Keratinocyte (primary cell): ENCODE measurements around the gene NSUN4. TPM values are rescaled to one million over a fixed set of nuclear protein-coding genes. Genes with fewer than 3 reads are reported as not detected.

Source experiments
- DNase-seq: peaks from one replicate; pipeline ENCODE4 v3.0.0-alpha.2; 2011; ENCODE audit warnings: low read depth, missing footprints, low spot score
- FAIRE-seq: peaks from 2 replicates; lab custom pipeline; 2011; peaks lifted over from hg19 to GRCh38; lab: Jason Lieb, UNC
- H2AFZ ChIP-seq: 2 replicates; pipeline ENCODE4 v1.6.0; 2012; ENCODE audit warnings: low read length, control low read depth, inconsistent platforms; ENCODE audit not compliant: control insufficient read depth
- H3K27ac ChIP-seq: 2 replicates; pipeline ENCODE4 v1.5.1; 2011; ENCODE audit warnings: low read length; ENCODE audit not compliant: control insufficient read depth, insufficient read depth
- H3K27me3 ChIP-seq: 3 replicates; pipeline ENCODE4 v1.6.0; 2011; ENCODE audit warnings: low read length; ENCODE audit not compliant: control insufficient read depth, insufficient read depth; ENCODE audit errors: extremely low read depth
- H3K36me3 ChIP-seq, 2 experiments: 2 replicates in 1 of 2; 3 replicates in 1 of 2; pipeline ENCODE4 v1.5.1; 2011; ENCODE audit warnings: low read length in 2 of 2, mild to moderate bottlenecking in 1 of 2; ENCODE audit not compliant: control insufficient read depth in 2 of 2, insufficient read depth in 2 of 2; ENCODE audit errors: extremely low read depth in 1 of 2
- H3K4me1 ChIP-seq: 3 replicates; pipeline ENCODE4 v1.5.1; 2011; ENCODE audit warnings: low read length; ENCODE audit not compliant: control insufficient read depth, insufficient read depth; ENCODE audit errors: extremely low read depth
- H3K4me2 ChIP-seq: 3 replicates; pipeline ENCODE4 v1.6.0; 2011; ENCODE audit warnings: low read depth, low read length; ENCODE audit not compliant: control insufficient read depth, insufficient read depth; ENCODE audit errors: extremely low read depth
- H3K4me3 ChIP-seq, 3 experiments: fragments of 200-600 bp in 1 of 3; sonication (generic) in 1 of 3; 2 replicates in 2 of 3; 3 replicates in 1 of 3; pipeline ENCODE4 v1.5.1; 2011 to 2016; ENCODE audit warnings: low read length in 3 of 3, mild to moderate bottlenecking in 3 of 3, control low read depth in 2 of 3, inconsistent platforms in 1 of 3, low read depth in 1 of 3, mixed read lengths in 1 of 3, mixed run types in 1 of 3, moderate library complexity in 1 of 3; ENCODE audit not compliant: control insufficient read depth in 2 of 3, insufficient read depth in 2 of 3; ENCODE audit errors: extremely low read depth in 1 of 3
- H3K79me2 ChIP-seq: 2 replicates; pipeline ENCODE4 v1.6.0; 2012; ENCODE audit warnings: low read length; ENCODE audit not compliant: control insufficient read depth, insufficient read depth
- H3K9ac ChIP-seq: 3 replicates; pipeline ENCODE4 v1.6.0; 2011; ENCODE audit warnings: low read length; ENCODE audit not compliant: control insufficient read depth, insufficient read depth; ENCODE audit errors: extremely low read depth
- H3K9me1 ChIP-seq: 3 replicates; pipeline ENCODE4 v1.6.0; 2011; ENCODE audit warnings: low read length; ENCODE audit not compliant: control insufficient read depth, insufficient read depth; ENCODE audit errors: extremely low read depth
- H3K9me3 ChIP-seq: 2 replicates; pipeline ENCODE4 v1.5.1; 2012; ENCODE audit warnings: low read depth, low read length; ENCODE audit not compliant: control insufficient read depth
- H4K20me1 ChIP-seq: 3 replicates; pipeline ENCODE4 v1.6.0; 2011; ENCODE audit warnings: low read length; ENCODE audit not compliant: control insufficient read depth, insufficient read depth; ENCODE audit errors: extremely low read depth
- CTCF ChIP-seq, 3 experiments: IDR thresholded peaks in 1 of 3; conservative IDR thresholded peaks in 1 of 3; optimal IDR thresholded peaks in 1 of 3; 2 replicates in 2 of 3; 3 replicates in 1 of 3; pipeline versions ENCODE3 to v1.5.1; 2011; ENCODE audit warnings: low read length in 3 of 3, mild to moderate bottlenecking in 3 of 3, moderate library complexity in 2 of 3, control low read depth in 1 of 3, inconsistent platforms in 1 of 3; ENCODE audit not compliant: insufficient read depth in 2 of 3; ENCODE audit errors: extremely low read depth in 1 of 3
- EZH2 ChIP-seq: IDR thresholded peaks from one replicate; pipeline ENCODE4 v1.6.1; 2012; ENCODE audit warnings: inconsistent platforms, mild to moderate bottlenecking, low read length, moderate library complexity
- dilution Hi-C: fragments of 300-500 bp; cut with MboI; formaldehyde crosslinking; loops from one replicate; pipeline ENCODE4 v1.7.0; 2020; ENCODE audit warnings: low sequenced_read_pairs; ENCODE audit not compliant: extremely low pct_ligation_motif_present
- polyA plus RNA-seq, 5 experiments: library from polyadenylated mRNA; depleted of rRNA in 3 of 5; stranded (reverse) in 3 of 5; stranded (forward) in 1 of 5; unstranded in 1 of 5; fragments of >200 nt; gene quantifications; 1 replicate in 1 of 5; 2 replicates in 3 of 5; 3 replicates in 1 of 5; pipeline versions ENCODE4 v1.2.1 to v1.2.3, GENCODE V29; 2011 to 2012; ENCODE audit warnings: missing spikeins in 2 of 5, low read depth in 1 of 5, low replicate concordance in 1 of 5

Gene NSUN4
- polyA plus RNA-seq, 1 donor (not counting 4 experiments of a cell fraction or from before 2014, with no cell fraction given), result 26.3 TPM

- peaks cover 14% of the 10 kb centered on the region for H3K4me1 ChIP-seq
- dilution Hi-C loops, result no loop called here
Measured at GRCh38 chr1:46403916-46404315, 63.3 kb downstream of the NSUN4 start.

GRCh38 chr1:46404482-46405196 is 64.0 kb downstream of the NSUN4 start:
- Histone ChIP-seq H3K9ac (no peak overlapping the region), H3K4me3 (no peak overlapping the region), H3K27me3 (no peaks in the 10 kb centered on the region), H3K9me3 (no peaks in the 10 kb centered on the region), H3K4me2 (no peak overlapping the region), H3K9me1 (peaks cover 4% of the 10 kb centered on the region), H3K36me3 (peaks cover 0 to 3% of the 10 kb centered on the region in 2 experiments), H3K4me1 (peaks cover 14% of the 10 kb centered on the region), H4K20me1 (no peaks in the 10 kb centered on the region), H3K79me2 (no peaks in the 10 kb centered on the region), H2AFZ (no peak overlapping the region), H3K27ac (no peak overlapping the region)
- no peak for DNase-seq
- no peak for TF ChIP-seq EZH2
- TF ChIP-seq CTCF (optimal IDR thresholded peaks at IDR 0.05 in 1 of 3, IDR thresholded peaks at IDR 0.05 in 1 of 3, conservative IDR thresholded peaks at IDR 0.05 in 1 of 3; ENCODE audit: extremely low read depth in 1 of 3, insufficient read depth in 2 of 3, low read length in 3 of 3), result no peak
- FAIRE-seq, result no peak
- dilution Hi-C loops, result no loop called here

More at GRCh38 chr1:46403916-46404315, 63.3 kb downstream of the NSUN4 start:
- Histone ChIP-seq H3K27me3 (no peaks in the 10 kb centered on the region), H3K9me1 (peaks cover 4% of the 10 kb centered on the region), H3K27ac (no peak overlapping the region), H3K36me3 (peaks cover 0 to 3% of the 10 kb centered on the region in 2 experiments), H2AFZ (no peak overlapping the region), H3K4me2 (no peak overlapping the region), H3K79me2 (no peaks in the 10 kb centered on the region), H3K9ac (no peak overlapping the region), H4K20me1 (no peaks in the 10 kb centered on the region), H3K9me3 (no peaks in the 10 kb centered on the region), H3K4me3 (no peak overlapping the region)
- FAIRE-seq (no peak), DNase-seq (no peak)
- TF ChIP-seq CTCF (optimal IDR thresholded peaks at IDR 0.05 in 1 of 3, IDR thresholded peaks at IDR 0.05 in 1 of 3, conservative IDR thresholded peaks at IDR 0.05 in 1 of 3; ENCODE audit: extremely low read depth in 1 of 3, insufficient read depth in 2 of 3, low read length in 3 of 3), result no peak
- no peak for TF ChIP-seq EZH2
